Cardiac muscle cell (in vitro differentiated cells and primary cell): ENCODE data around the gene GDF10. TPM values are rescaled to one million over a fixed set of nuclear protein-coding genes. Genes with fewer than 3 reads are reported as not detected.

Experiments
- DNase-seq, 2 donors: peaks; one replicate each; pipeline versions ENCODE4 v3.0.0 to v3.0.0-alpha.2; 2010 to 2017; ENCODE audit warnings: low read depth in 1 of 2, low spot score in 1 of 2
- H3K27ac ChIP-seq: fragments of 200-600 bp; sonication (generic); 2 replicates; pipeline ENCODE4 v1.5.1; 2016
- H3K27me3 ChIP-seq: fragments of 200-600 bp; sonication (generic); 2 replicates; pipeline ENCODE4 v1.6.0; 2016; ENCODE audit warnings: control low read depth
- H3K36me3 ChIP-seq: fragments of 200-600 bp; sonication (generic); 2 replicates; pipeline ENCODE4 v1.5.1; 2016; ENCODE audit warnings: control low read depth
- H3K4me1 ChIP-seq: fragments of 200-600 bp; sonication (generic); 2 replicates; pipeline ENCODE4 v1.8.1; 2017; ENCODE audit warnings: low read depth, mild to moderate bottlenecking, mixed run types
- H3K4me3 ChIP-seq: fragments of 200-600 bp; sonication (generic); 2 replicates; pipeline ENCODE4 v1.5.1; 2016; ENCODE audit warnings: mild to moderate bottlenecking
- H3K9me3 ChIP-seq: fragments of 200-600 bp; sonication (generic); 2 replicates; pipeline ENCODE4 v1.5.1; 2017; ENCODE audit warnings: low read depth, mild to moderate bottlenecking, control low read depth
- polyA plus RNA-seq: library from polyadenylated mRNA; unstranded; fragments of >200 nt; fragmentation: Nextera tagmentation; extraction: Ambion mirVana; gene quantifications from 2 replicates; pipeline ENCODE4 v1.2.1, GENCODE V29; 2016
- total RNA-seq: library from RNA; depleted of rRNA; stranded (reverse); fragments of >200 nt; gene quantifications from 2 replicates; pipeline ENCODE4 v1.2.3, GENCODE V29; 2016
- TF ChIP-seq, protein P1 (sequence below): IDR thresholded peaks from 2 replicates; pipeline ENCODE4 v1.5.1; 2012; ENCODE audit warnings: low read depth, mild to moderate bottlenecking, low read length

GDF10 gene
- total and polyA plus RNA-seq, 2 experiments from 2014 or later = 3.8 to 4.0 TPM

DNA sequence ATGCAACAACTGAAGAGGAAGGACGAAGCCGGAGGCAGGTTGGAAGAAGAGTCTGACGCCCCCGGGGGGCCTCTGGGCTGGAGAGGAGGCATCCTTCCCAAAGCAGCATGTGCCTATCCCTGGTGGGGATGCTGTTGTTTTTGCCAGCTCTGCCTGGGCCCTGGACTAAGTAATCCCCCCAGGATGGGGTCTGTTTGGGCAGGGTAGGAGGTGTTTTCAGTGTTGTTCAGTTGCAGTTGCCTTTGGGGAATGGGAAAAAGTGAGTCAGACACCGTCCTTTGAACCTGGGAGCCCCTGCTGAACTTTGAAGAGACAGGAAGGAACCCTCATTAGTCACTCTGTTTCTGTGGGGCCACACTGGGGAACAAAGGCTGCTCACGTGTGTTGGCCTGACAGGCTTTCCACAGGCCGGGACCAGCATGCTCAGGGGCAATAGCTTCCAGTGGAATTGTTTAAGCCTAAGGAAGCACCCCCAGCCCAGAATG, 35.2 kb upstream of the GDF10 start:
- DNase-seq = no peak
- Histone ChIP-seq H3K27ac (no peak overlapping the region), H3K4me1 (peaks cover 19% of the 10 kb centered on the region), H3K4me3 (no peak overlapping the region), H3K36me3 (no peaks in the 10 kb centered on the region), H3K27me3 (no peaks in the 10 kb centered on the region), H3K9me3 (no peaks in the 10 kb centered on the region)
- TF ChIP-seq, protein P1, sequence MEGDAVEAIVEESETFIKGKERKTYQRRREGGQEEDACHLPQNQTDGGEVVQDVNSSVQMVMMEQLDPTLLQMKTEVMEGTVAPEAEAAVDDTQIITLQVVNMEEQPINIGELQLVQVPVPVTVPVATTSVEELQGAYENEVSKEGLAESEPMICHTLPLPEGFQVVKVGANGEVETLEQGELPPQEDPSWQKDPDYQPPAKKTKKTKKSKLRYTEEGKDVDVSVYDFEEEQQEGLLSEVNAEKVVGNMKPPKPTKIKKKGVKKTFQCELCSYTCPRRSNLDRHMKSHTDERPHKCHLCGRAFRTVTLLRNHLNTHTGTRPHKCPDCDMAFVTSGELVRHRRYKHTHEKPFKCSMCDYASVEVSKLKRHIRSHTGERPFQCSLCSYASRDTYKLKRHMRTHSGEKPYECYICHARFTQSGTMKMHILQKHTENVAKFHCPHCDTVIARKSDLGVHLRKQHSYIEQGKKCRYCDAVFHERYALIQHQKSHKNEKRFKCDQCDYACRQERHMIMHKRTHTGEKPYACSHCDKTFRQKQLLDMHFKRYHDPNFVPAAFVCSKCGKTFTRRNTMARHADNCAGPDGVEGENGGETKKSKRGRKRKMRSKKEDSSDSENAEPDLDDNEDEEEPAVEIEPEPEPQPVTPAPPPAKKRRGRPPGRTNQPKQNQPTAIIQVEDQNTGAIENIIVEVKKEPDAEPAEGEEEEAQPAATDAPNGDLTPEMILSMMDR = no peak

DNA sequence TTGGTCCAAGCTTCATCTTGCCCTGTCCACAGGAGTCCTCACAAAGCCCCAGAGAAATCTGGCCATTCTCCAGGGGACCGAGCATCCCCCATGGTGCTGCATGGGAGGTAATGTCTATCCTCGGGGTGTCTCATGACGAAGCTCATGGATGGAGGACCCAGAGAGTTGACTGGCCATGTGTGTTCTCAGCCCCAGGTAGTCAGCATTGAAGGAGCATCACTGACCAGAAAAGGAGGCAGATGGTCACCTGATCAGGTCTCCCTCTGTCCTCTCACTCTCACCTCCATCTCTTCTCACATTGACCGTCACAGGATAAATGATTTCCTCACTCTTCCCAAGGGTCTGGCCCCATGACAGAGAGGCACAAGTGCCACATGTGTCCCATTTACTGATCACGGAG, 33.4 kb upstream of the GDF10 start:
- TF ChIP-seq, protein P1 = no peak
- peaks cover 1% of the 10 kb centered on the region for H3K4me1 ChIP-seq
- H3K36me3 ChIP-seq = no peaks in the 10 kb centered on the region
- no peak for DNase-seq
- H3K27me3 ChIP-seq = no peaks in the 10 kb centered on the region
- no peaks in the 10 kb centered on the region for H3K9me3 ChIP-seq
- no peak overlapping the region for H3K27ac ChIP-seq
- no peak overlapping the region for H3K4me3 ChIP-seq

- Histone ChIP-seq H3K9me3 (no peaks in the 10 kb centered on the region), H3K36me3 (no peaks in the 10 kb centered on the region), H3K4me1 (no peaks in the 10 kb centered on the region), H3K27me3 (no peaks in the 10 kb centered on the region), H3K27ac (no peak overlapping the region), H3K4me3 (no peak overlapping the region)
- DNase-seq = no peak
- TF ChIP-seq, protein P1 = no peak
These were observed 31.3 kb upstream of the GDF10 start for GRCh38 chr10:47268696-47269095.

GRCh38 chr10:47269294-47269693, 30.7 kb upstream of the GDF10 start:
- Histone ChIP-seq H3K27ac (no peak overlapping the region), H3K9me3 (no peaks in the 10 kb centered on the region), H3K36me3 (no peaks in the 10 kb centered on the region), H3K4me3 (no peak overlapping the region), H3K27me3 (no peaks in the 10 kb centered on the region), H3K4me1 (no peaks in the 10 kb centered on the region)
- TF ChIP-seq, protein P1 = peak; percentile 36
- peak; percentile 13 to 43 for DNase-seq

DNA sequence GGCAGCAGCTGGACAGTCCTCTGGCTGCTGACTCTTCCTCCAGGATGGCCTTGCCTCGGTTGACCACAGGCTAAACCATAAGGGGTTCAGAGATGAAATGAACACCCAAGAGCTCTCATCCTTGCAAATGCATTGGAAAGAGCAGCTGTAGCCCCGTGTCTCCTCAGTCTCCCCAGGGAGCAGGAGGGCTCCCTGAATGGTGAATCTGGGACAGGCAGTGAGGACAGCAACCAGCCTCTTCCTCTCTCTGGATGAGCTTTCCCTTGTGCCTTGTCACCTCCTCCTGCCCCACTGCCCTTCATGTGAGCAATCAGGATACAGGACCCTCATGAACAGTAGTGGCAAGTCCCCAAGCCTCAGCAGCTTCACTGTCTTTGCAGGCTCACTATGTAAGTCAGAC, 23.9 kb upstream of the GDF10 start:
- Histone ChIP-seq H3K27me3 (no peaks in the 10 kb centered on the region), H3K9me3 (no peaks in the 10 kb centered on the region), H3K36me3 (no peaks in the 10 kb centered on the region), H3K4me3 (no peak overlapping the region), H3K27ac (no peak overlapping the region), H3K4me1 (no peaks in the 10 kb centered on the region)
- TF ChIP-seq, protein P1 = no peak
- no peak for DNase-seq
